Natural killer cell (primary cell): ENCODE results near the gene CSNK2A2. TPM values are rescaled to one million over a fixed set of nuclear protein-coding genes. Genes with fewer than 3 reads are reported as not detected.

ENCODE experiments used
- ATAC-seq, 3 donors: fragments of 150-1000 bp in 2 of 3; fragments of 200-7000 bp in 1 of 3; cut with Tn5 transposase; 1 replicate in 1 of 3; 2 replicates in 2 of 3; pipeline ENCODE4 v1.10.0; 2021; ENCODE audit warnings: mild to moderate bottlenecking in 2 of 3, moderate library complexity in 2 of 3
- DNase-seq, 2 donors: peaks; one replicate each; pipeline versions ENCODE4 v3.0.0 to v3.0.0-alpha.2; 2013 to 2021; ENCODE audit warnings: mixed read lengths in 1 of 2
- H3K27ac ChIP-seq: one replicate; pipeline ENCODE4 v1.5.1; 2013; ENCODE audit warnings: mild to moderate bottlenecking, low read length
- H3K27me3 ChIP-seq: one replicate; pipeline ENCODE4 v1.6.1; 2013; ENCODE audit warnings: low read length; ENCODE audit not compliant: control insufficient read depth, insufficient read depth
- H3K36me3 ChIP-seq: one replicate; pipeline ENCODE4 v1.6.1; 2013; ENCODE audit warnings: low read length; ENCODE audit not compliant: control insufficient read depth, insufficient read depth
- H3K4me1 ChIP-seq: one replicate; pipeline ENCODE4 v1.6.1; 2013; ENCODE audit warnings: low read length; ENCODE audit not compliant: control insufficient read depth, insufficient read depth
- H3K4me3 ChIP-seq: one replicate; pipeline ENCODE4 v1.5.1; 2013; ENCODE audit warnings: low read length
- H3K9me3 ChIP-seq: one replicate; pipeline ENCODE4 v1.6.1; 2013; ENCODE audit warnings: low read length; ENCODE audit not compliant: control insufficient read depth, insufficient read depth
- H3K27ac Mint-ChIP-seq, 2 donors: one replicate each; pipeline ENCODE4 v1.8.0; 2022; ENCODE audit warnings: mild to moderate bottlenecking in 2 of 2, mixed read lengths in 2 of 2, moderate library complexity in 1 of 2
- H3K27me3 Mint-ChIP-seq, 2 donors: one replicate each; pipeline ENCODE4 v1.8.0; 2022; ENCODE audit warnings: low read depth in 2 of 2, mixed read lengths in 2 of 2
- H3K36me3 Mint-ChIP-seq: one replicate; pipeline ENCODE4 v1.8.0; 2022; ENCODE audit warnings: mixed read lengths
- H3K4me1 Mint-ChIP-seq, 2 donors: one replicate each; pipeline ENCODE4 v1.8.0; 2022; ENCODE audit warnings: mixed read lengths in 2 of 2
- H3K4me3 Mint-ChIP-seq: one replicate; pipeline ENCODE4 v1.8.0; 2022; ENCODE audit warnings: mild to moderate bottlenecking, moderate library complexity, mixed read lengths
- H3K9me3 Mint-ChIP-seq, 2 donors: one replicate each; pipeline ENCODE4 v1.8.0; 2022; ENCODE audit warnings: mixed read lengths in 2 of 2
- WGBS: methylation state at CpG from one replicate; pipeline ENCODE4 v1.1.7; 2013; ENCODE audit warnings: missing lambda C conversion rate; ENCODE audit not compliant: insufficient coverage; 5-methylcytosine and 5-hydroxymethylcytosine counted together
- intact Hi-C: fragments of 100-400 bp; cut with micrococcal nuclease; formaldehyde crosslinking; loops from one replicate; pipeline ENCODE4 v1.14.2; 2022
- total RNA-seq, 4 donors: library from RNA; stranded (reverse); fragments of 120-200 nt in 1 of 4; gene quantifications; one replicate each; pipeline versions ENCODE4 v1.2.3 to v1.2.4, GENCODE V29; 2013 to 2022
- TF ChIP-seq, protein P1 (sequence below): fragments of 200-600 bp; IDR thresholded peaks from one replicate; pipeline ENCODE4 v1.8.0; 2022; ENCODE audit warnings: antibody characterized with exemption

CSNK2A2 gene
- total RNA-seq, 3 donors from 2014 or later (not counting 1 experiment from before 2014, with no cell fraction given) = 53.2 to 61.1 (median 59.9) TPM

DNA sequence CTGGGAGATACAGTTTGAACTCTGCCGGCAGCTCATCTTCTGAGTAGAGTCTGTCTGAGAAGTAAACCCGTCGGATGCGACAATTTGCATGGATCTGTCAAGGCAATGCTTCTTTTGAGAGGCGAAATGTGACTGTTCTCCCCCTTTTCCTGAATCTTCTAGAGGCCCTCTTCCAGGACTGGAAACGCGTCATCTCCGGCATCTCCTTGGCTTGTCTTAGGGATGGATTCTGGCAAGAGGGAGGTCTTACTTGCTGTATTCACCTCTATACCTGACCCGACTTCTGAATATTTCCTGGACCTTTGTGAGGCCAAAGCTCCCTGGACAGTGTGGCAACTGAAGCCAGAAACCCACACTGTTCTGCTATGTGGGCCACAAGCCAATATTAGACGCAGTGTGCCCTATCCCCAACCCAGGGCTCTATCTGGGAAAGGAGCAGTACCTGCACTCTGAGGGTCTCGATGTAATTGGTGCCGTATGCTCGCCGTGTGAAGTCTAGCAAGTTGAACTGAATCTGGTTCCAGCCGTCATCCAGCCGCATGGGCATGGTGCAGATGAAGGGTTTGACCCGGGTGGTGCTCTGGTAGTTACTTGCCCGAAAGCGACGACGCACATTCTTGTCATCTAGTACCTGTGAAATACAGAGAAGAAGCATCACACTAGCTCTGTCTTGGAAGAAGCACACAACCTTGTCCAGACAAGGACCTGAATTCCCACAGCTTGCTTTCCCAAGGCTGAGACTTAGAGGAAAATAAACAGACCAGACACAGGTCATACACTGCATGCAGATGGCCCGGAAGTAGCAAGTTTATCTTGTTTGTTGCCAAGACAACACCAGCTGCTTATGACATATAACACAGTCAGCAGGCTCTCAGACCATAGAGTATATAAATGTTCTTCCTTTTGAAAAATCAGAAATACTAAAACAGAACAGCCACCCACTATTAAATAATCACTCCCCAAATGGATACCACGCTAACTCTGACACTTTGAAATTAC lies 82.8 kb downstream of the CSNK2A2 start:
- WGBS = 97% methylated on average over 23 of the region's 23 CpGs
- Mint-ChIP-seq H3K27me3 (no peaks in the 10 kb centered on the region), H3K4me3 (no peak overlapping the region), H3K27ac (no peak overlapping the region), H3K36me3 (peaks cover 16% of the 10 kb centered on the region), H3K4me1 (peaks cover 10 to 11% of the 10 kb centered on the region in 2 donors), H3K9me3 (no peaks in the 10 kb centered on the region)
- Histone ChIP-seq H3K4me3 (no peak overlapping the region), H3K9me3 (no peaks in the 10 kb centered on the region), H3K36me3 (peaks cover 38% of the 10 kb centered on the region), H3K4me1 (no peaks in the 10 kb centered on the region), H3K27me3 (no peaks in the 10 kb centered on the region), H3K27ac (no peak overlapping the region)
- peak in 1 of 3 donors; percentile 38 for ATAC-seq
- TF ChIP-seq, protein P1, sequence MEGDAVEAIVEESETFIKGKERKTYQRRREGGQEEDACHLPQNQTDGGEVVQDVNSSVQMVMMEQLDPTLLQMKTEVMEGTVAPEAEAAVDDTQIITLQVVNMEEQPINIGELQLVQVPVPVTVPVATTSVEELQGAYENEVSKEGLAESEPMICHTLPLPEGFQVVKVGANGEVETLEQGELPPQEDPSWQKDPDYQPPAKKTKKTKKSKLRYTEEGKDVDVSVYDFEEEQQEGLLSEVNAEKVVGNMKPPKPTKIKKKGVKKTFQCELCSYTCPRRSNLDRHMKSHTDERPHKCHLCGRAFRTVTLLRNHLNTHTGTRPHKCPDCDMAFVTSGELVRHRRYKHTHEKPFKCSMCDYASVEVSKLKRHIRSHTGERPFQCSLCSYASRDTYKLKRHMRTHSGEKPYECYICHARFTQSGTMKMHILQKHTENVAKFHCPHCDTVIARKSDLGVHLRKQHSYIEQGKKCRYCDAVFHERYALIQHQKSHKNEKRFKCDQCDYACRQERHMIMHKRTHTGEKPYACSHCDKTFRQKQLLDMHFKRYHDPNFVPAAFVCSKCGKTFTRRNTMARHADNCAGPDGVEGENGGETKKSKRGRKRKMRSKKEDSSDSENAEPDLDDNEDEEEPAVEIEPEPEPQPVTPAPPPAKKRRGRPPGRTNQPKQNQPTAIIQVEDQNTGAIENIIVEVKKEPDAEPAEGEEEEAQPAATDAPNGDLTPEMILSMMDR = no peak
- intact Hi-C loops = no loop called here
- no peak for DNase-seq

- Mint-ChIP-seq H3K4me1 (no peaks in the 10 kb centered on the region), H3K4me3 (no peak overlapping the region), H3K27me3 (no peaks in the 10 kb centered on the region), H3K9me3 (no peaks in the 10 kb centered on the region), H3K27ac (no peak overlapping the region), H3K36me3 (peaks cover 16% of the 10 kb centered on the region)
- WGBS = 80% methylated on average over 3 of the region's 3 CpGs
- TF ChIP-seq, protein P1 = no peak
- ATAC-seq (no peak), DNase-seq (no peak)
- intact Hi-C loops = no loop called here
- peaks cover 31% of the 10 kb centered on the region for H3K36me3 ChIP-seq
- H3K4me3 ChIP-seq = no peak overlapping the region
- no peak overlapping the region for H3K27ac ChIP-seq
- H3K27me3 ChIP-seq = no peaks in the 10 kb centered on the region
- no peaks in the 10 kb centered on the region for H3K9me3 ChIP-seq
- H3K4me1 ChIP-seq = no peaks in the 10 kb centered on the region
These were observed 86.6 kb downstream of the CSNK2A2 start for GRCh38 chr16:58111302-58111627.

- H3K4me1 Mint-ChIP-seq = no peaks in the 10 kb centered on the region
- Histone ChIP-seq H3K4me3 (no peak overlapping the region), H3K27me3 (no peaks in the 10 kb centered on the region), H3K4me1 (no peaks in the 10 kb centered on the region), H3K27ac (no peak overlapping the region), H3K36me3 (peaks cover 25% of the 10 kb centered on the region), H3K9me3 (no peaks in the 10 kb centered on the region)
- no peaks in the 10 kb centered on the region for H3K27me3 Mint-ChIP-seq
- no peak overlapping the region for H3K4me3 Mint-ChIP-seq
- WGBS = 79% methylated on average over 9 of the region's 12 CpGs
- TF ChIP-seq, protein P1 = no peak
- intact Hi-C loops = no loop called here
- H3K27ac Mint-ChIP-seq = no peak overlapping the region
- ATAC-seq = no peak
- DNase-seq = no peak
- peaks cover 15% of the 10 kb centered on the region for H3K36me3 Mint-ChIP-seq
- H3K9me3 Mint-ChIP-seq = no peaks in the 10 kb centered on the region
These were observed 87.2 kb downstream of the CSNK2A2 start for GRCh38 chr16:58110571-58111301.
